NCI-H446 treated with DMSO at 0.1 percent for 48 hours (cell line): Measurements from ENCODE around the gene TMEM8B.
"Not testable (repeated sequence)": the region's sequence is repeated elsewhere in the genome, so short reads cannot be mapped to it uniquely, and the experiment has no call there.

ENCODE experiments used
- DNase-seq: peaks from one replicate; lab custom pipeline; 2025; lab: John Stamatoyannopoulos, UW

TMEM8B gene

GRCh38 chr9:35864695-35865255, 35.7 kb downstream of the TMEM8B start:
- no peak for DNase-seq

GRCh38 chr9:35867538-35867937, 38.5 kb downstream of the TMEM8B start:
- no peak for DNase-seq

GRCh38 chr9:35868933-35869332, 39.9 kb downstream of the TMEM8B start:
- no peak for DNase-seq

- DNase-seq, result no peak
Measured at GRCh38 chr9:35869621-35870216, 40.7 kb downstream of the TMEM8B start.

- no peak for DNase-seq
Measured at GRCh38 chr9:35870351-35870923, 41.4 kb downstream of the TMEM8B start, which contains the start of gene OR13J1. Gene OR13J1, minus strand, starts transcription at chr9:35870401. Its CDS starts 0 bp downstream, at chr9:35870401.

GRCh38 chr9:35871545-35871944, 42.5 kb downstream of the TMEM8B start:
- DNase-seq, result no peak

GRCh38 chr9:35872505-35872904, 43.5 kb downstream of the TMEM8B start:
- no peak for DNase-seq

- peak; percentile 20 for DNase-seq
Measured at GRCh38 chr9:35882263-35882848, 53.3 kb downstream of the TMEM8B start.

GRCh38 chr9:35882996-35883395, 54.0 kb downstream of the TMEM8B start:
- no peak for DNase-seq

GRCh38 chr9:35884908-35885307, 55.9 kb downstream of the TMEM8B start:
- not testable (repeated sequence) for DNase-seq

GRCh38 chr9:35891646-35892045, 62.6 kb downstream of the TMEM8B start:
- no peak for DNase-seq

- DNase-seq, result no peak
Measured at GRCh38 chr9:35892051-35892450, 63.0 kb downstream of the TMEM8B start.

- no peak for DNase-seq
Measured at GRCh38 chr9:35896570-35896969, 67.5 kb downstream of the TMEM8B start.

- DNase-seq, result not testable (repeated sequence)
Measured at GRCh38 chr9:35897376-35898099, 68.5 kb downstream of the TMEM8B start.

GRCh38 chr9:35898337-35898736, 69.3 kb downstream of the TMEM8B start:
- DNase-seq, result no peak

- DNase-seq, result no peak
Measured at GRCh38 chr9:35899021-35899420, 70.0 kb downstream of the TMEM8B start.

GRCh38 chr9:35903049-35903448, 74.0 kb downstream of the TMEM8B start:
- peak; percentile 26 for DNase-seq

- no peak for DNase-seq
Measured at GRCh38 chr9:35904338-35904737, 75.3 kb downstream of the TMEM8B start.

- no peak for DNase-seq
Measured at GRCh38 chr9:35905051-35905781, 76.2 kb downstream of the TMEM8B start.

- peak; percentile 92 for DNase-seq
Measured at GRCh38 chr9:35905912-35906679, 77.1 kb downstream of the TMEM8B start, which contains the start of gene HRCT1. Gene HRCT1, plus strand, starts transcription at chr9:35906202. Its CDS starts 86 bp downstream, at chr9:35906288.
